Heart left ventricle (tissue), 13 donors: Measurements from ENCODE around the gene NELL1.

Source experiments
- POLR2A ChIP-seq, 2 donors: fragments of 450-650 bp; IDR thresholded peaks; one replicate each; pipeline ENCODE4 v1.6.1; 2017; ENCODE audit warnings: antibody characterized with exemption in 2 of 2, mild to moderate bottlenecking in 2 of 2, moderate library complexity in 2 of 2
- TF ChIP-seq, protein P1 (sequence below), 12 donors: fragments of 200-600 bp; sonication (generic) in 4 of 12; IDR thresholded peaks; one replicate each; pipeline versions ENCODE4 v1.5.0 to v1.8.0; 2018 to 2022; ENCODE audit warnings: antibody characterized with exemption in 12 of 12, mild to moderate bottlenecking in 5 of 12
- donor health status: ischemic (EF 13 %, LVEDD 7.1; RV severe dilation, severe dysfunction).
- donor health status: DM: no; HTN: yes; CAD: no.
- donor health status: DM: no; HTN: no; CAD: no.
- donor health status: ischemic (EF 25% LVEDD 6.9; RV normal size, moderate dysfunction).
- donor health status: ischemic (EF 25% LVEDD 5.7; RV mildly dilated, moderate dysfunction).
- donor health status: ischemic (EF 35%, LVEDD 5.7; RV mildly dilated, moderate dysfunction).
- donor health status: nonischemic (EF 11% LVEDD 7.7; RV severe dilation, severe dysfunction).
- donor health status: DM: yes; HTN: yes; CAD: no.
- donor health status: PGD.
- donor health status: ischemic (EF 29% LVEDD 5.4; RV normal size, mild dysfunction).
- donor health status: nonischemic (EF 23%, LVEDD 6.1; RV moderate dilation, normal function).

DNA sequence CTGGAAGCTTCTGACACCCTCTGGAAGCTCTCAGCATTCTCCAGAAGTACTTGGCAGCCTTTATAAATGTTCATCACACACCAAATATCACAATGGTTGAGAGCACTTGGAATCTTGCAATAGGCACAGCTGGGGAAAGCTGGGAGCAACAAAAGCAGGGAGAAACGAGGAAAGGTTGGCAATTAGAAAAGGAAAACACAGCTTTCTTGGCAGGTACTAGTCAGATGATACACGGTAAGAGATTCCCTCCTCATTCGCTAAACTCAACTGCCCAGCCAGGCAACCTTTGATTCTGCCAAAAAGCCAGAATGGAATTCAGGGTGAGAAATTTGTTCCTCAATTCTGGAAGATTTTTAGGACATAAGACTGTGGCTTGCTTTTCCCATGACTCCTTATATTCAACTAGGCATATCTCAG is 946.6 kb downstream of the NELL1 start:
- no peak for TF ChIP-seq POLR2A (IDR thresholded peaks at IDR 0.05)
- TF ChIP-seq, protein P1, sequence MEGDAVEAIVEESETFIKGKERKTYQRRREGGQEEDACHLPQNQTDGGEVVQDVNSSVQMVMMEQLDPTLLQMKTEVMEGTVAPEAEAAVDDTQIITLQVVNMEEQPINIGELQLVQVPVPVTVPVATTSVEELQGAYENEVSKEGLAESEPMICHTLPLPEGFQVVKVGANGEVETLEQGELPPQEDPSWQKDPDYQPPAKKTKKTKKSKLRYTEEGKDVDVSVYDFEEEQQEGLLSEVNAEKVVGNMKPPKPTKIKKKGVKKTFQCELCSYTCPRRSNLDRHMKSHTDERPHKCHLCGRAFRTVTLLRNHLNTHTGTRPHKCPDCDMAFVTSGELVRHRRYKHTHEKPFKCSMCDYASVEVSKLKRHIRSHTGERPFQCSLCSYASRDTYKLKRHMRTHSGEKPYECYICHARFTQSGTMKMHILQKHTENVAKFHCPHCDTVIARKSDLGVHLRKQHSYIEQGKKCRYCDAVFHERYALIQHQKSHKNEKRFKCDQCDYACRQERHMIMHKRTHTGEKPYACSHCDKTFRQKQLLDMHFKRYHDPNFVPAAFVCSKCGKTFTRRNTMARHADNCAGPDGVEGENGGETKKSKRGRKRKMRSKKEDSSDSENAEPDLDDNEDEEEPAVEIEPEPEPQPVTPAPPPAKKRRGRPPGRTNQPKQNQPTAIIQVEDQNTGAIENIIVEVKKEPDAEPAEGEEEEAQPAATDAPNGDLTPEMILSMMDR (IDR thresholded peaks at IDR 0.05) = no peak
